Activated CD4-positive, alpha-beta memory T cell treated with anti-CD3 and anti-CD28 coated beads for 36 hours (primary cell): ENCODE results near the gene NOTCH1. TPM values are rescaled to one million over a fixed set of nuclear protein-coding genes. Genes with fewer than 3 reads are reported as not detected.

Source experiments
- CTCF ChIA-PET: fragments of 350-600 bp; sonication (Branson Sonifier 250); formaldehyde crosslinking; loops from one replicate; lab custom pipeline; 2021; ENCODE audit warnings: antibody characterized with exemption, inconsistent platforms; lab: Charles Lee
- POLR2A ChIA-PET: fragments of 350-600 bp; sonication (Branson Sonifier 250); formaldehyde crosslinking; loops from one replicate; lab custom pipeline; 2021; ENCODE audit warnings: antibody characterized with exemption; lab: Charles Lee
- DNase-seq: peaks from one replicate; pipeline ENCODE4 v3.0.0-alpha.2; 2020
- H3K27ac Mint-ChIP-seq: one replicate; pipeline ENCODE4 v1.8.0; 2021; ENCODE audit warnings: mixed read lengths
- H3K27me3 Mint-ChIP-seq: one replicate; pipeline ENCODE4 v1.8.0; 2021; ENCODE audit warnings: mixed read lengths
- H3K36me3 Mint-ChIP-seq: one replicate; pipeline ENCODE4 v1.8.0; 2021; ENCODE audit warnings: mixed read lengths
- H3K4me1 Mint-ChIP-seq: one replicate; pipeline ENCODE4 v1.8.0; 2021; ENCODE audit warnings: low read depth, mixed read lengths
- H3K4me3 Mint-ChIP-seq: one replicate; pipeline ENCODE4 v1.8.0; 2021; ENCODE audit warnings: mild to moderate bottlenecking, mixed read lengths
- H3K9me3 Mint-ChIP-seq: one replicate; pipeline ENCODE4 v1.8.0; 2021; ENCODE audit warnings: mixed read lengths
- intact Hi-C: fragments of 100-400 bp; cut with micrococcal nuclease; formaldehyde crosslinking; loops from one replicate; pipeline ENCODE4 v1.15.1; 2023
- total RNA-seq, 2 experiments: library from RNA; stranded (reverse); gene quantifications; one replicate each; pipeline ENCODE4 v1.2.3, GENCODE V29; 2021

Gene NOTCH1
- total RNA-seq, 2 experiments from 2014 or later, result 67.0 to 68.3 TPM

- CTCF ChIA-PET, result no interaction called here
- intact Hi-C loops, result no loop called here
- no peak for DNase-seq
- H3K4me1 Mint-ChIP-seq, result no peaks in the 10 kb centered on the region
- POLR2A ChIA-PET, result no interaction called here
- H3K27ac Mint-ChIP-seq, result no peak overlapping the region
- H3K4me3 Mint-ChIP-seq, result no peak overlapping the region
- H3K36me3 Mint-ChIP-seq, result peaks cover 27% of the 10 kb centered on the region
- H3K9me3 Mint-ChIP-seq, result no peaks in the 10 kb centered on the region
- H3K27me3 Mint-ChIP-seq, result no peaks in the 10 kb centered on the region
Observed at GRCh38 chr9:136513191-136513590, 32.7 kb downstream of the NOTCH1 start.

- CTCF ChIA-PET, result no interaction called here
- Mint-ChIP-seq H3K4me1 (no peaks in the 10 kb centered on the region), H3K9me3 (no peaks in the 10 kb centered on the region), H3K27ac (no peak overlapping the region), H3K36me3 (peaks cover 26% of the 10 kb centered on the region), H3K4me3 (no peak overlapping the region), H3K27me3 (no peaks in the 10 kb centered on the region)
- DNase-seq, result peak; percentile 61
- intact Hi-C loops, result no loop called here
- POLR2A ChIA-PET, result no interaction called here
Observed at GRCh38 chr9:136512651-136513071, 33.2 kb downstream of the NOTCH1 start.

DNA sequence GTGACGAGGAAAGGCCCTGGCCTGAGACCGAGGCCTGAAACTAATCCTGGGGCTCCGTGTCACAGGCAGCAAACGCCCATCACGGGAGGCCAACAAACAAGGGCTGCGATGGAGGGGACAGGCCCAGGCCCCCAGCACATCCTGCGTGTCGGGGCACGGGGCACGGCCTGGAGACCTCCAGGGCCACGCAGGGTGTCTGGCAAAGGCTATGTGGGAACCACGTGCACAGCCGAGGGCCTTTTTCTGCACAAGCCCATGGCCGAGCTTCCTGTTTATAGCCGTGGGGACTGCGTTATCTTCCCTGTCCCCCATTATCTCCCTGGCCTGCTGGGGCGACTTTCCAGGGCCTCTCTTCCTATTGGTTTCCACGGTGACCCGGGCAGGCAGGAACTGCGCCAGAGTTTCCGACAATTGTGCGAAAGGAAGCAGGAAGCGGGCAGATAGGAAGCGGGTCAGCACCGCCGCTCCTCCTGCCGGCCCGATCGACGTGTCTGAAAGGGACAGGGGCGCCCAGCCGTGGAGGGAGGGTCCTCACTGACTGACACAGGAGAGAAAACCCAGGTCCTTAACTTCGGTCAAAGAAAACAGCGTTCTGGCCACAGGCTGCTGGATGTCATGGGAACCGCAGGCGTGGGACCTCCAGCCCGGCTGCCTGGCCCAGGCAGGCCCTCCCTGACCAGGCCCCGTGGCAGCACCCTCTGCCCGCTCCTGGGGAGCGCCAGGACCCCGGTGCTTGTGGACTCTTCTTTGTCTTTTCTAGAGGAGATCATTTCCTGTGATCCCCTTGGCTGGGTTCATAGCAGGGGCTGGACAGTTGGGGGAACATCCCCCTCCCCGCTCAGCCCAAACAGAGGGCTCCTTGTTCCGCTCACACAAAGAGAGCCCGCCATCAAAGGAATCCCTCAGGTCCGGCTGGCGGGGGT is 33.9 kb downstream of the NOTCH1 start:
- DNase-seq, result no peak
- Mint-ChIP-seq H3K36me3 (peaks cover 23% of the 10 kb centered on the region), H3K4me1 (no peaks in the 10 kb centered on the region), H3K27me3 (no peaks in the 10 kb centered on the region), H3K4me3 (no peak overlapping the region), H3K9me3 (no peaks in the 10 kb centered on the region), H3K27ac (no peak overlapping the region)
- intact Hi-C loops, result no loop called here
- ChIA-PET CTCF (no interaction called here), POLR2A (no interaction called here)

- ChIA-PET POLR2A (no interaction called here), CTCF (no interaction called here)
- H3K27ac Mint-ChIP-seq, result no peak overlapping the region
- DNase-seq, result no peak
- H3K4me3 Mint-ChIP-seq, result no peak overlapping the region
- no peaks in the 10 kb centered on the region for H3K4me1 Mint-ChIP-seq
- intact Hi-C loops, result no loop called here
- H3K36me3 Mint-ChIP-seq, result peaks cover 23% of the 10 kb centered on the region
- H3K27me3 Mint-ChIP-seq, result no peaks in the 10 kb centered on the region
- no peaks in the 10 kb centered on the region for H3K9me3 Mint-ChIP-seq
Observed at GRCh38 chr9:136511144-136511669, 34.6 kb downstream of the NOTCH1 start.

DNA sequence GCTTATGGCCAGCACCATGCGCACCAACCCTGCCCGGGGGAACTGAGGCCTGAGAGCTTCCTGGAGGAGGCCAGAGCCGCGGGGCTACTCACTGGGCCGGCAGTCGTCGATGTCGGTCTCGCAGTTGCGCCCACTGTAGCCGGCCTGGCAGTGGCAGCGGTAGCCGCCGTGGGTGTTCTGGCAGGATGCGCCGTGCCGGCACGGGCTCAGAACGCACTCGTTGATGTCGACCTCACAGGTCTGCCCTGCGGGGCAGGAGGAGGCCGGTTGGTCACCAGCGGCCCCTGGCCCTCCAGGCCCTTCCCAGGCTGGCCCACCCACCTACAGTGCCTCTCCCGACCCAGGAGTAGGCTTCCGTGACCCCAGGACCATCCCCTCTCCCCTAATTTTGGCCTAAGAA is 35.3 kb downstream of the NOTCH1 start:
- ChIA-PET POLR2A (no interaction called here), CTCF (no interaction called here)
- H3K4me1 Mint-ChIP-seq, result no peaks in the 10 kb centered on the region
- H3K9me3 Mint-ChIP-seq, result no peaks in the 10 kb centered on the region
- no peak overlapping the region for H3K4me3 Mint-ChIP-seq
- H3K36me3 Mint-ChIP-seq, result peaks cover 23% of the 10 kb centered on the region
- H3K27ac Mint-ChIP-seq, result no peak overlapping the region
- no peak for DNase-seq
- intact Hi-C loops, result no loop called here
- no peaks in the 10 kb centered on the region for H3K27me3 Mint-ChIP-seq

- Mint-ChIP-seq H3K27me3 (no peaks in the 10 kb centered on the region), H3K36me3 (peaks cover 18% of the 10 kb centered on the region), H3K27ac (peak overlapping the region; percentile 67), H3K9me3 (no peaks in the 10 kb centered on the region), H3K4me1 (no peaks in the 10 kb centered on the region), H3K4me3 (no peak overlapping the region)
- DNase-seq, result no peak
- ChIA-PET CTCF (interaction anchor here (0.9 to 1.4 kb wide), 2 partner anchors 21 to 24 kb away, joined by 4 to 5 read pairs; no protein-coding TSS in a partner anchor), POLR2A (interaction anchor here (0.6 to 1.0 kb wide), 2 partner anchors 24 to 218 kb away, joined by 3 read pairs; no protein-coding TSS in a partner anchor)
- intact Hi-C loops, result no loop called here
Observed at GRCh38 chr9:136509549-136509948, 36.3 kb downstream of the NOTCH1 start.

DNA sequence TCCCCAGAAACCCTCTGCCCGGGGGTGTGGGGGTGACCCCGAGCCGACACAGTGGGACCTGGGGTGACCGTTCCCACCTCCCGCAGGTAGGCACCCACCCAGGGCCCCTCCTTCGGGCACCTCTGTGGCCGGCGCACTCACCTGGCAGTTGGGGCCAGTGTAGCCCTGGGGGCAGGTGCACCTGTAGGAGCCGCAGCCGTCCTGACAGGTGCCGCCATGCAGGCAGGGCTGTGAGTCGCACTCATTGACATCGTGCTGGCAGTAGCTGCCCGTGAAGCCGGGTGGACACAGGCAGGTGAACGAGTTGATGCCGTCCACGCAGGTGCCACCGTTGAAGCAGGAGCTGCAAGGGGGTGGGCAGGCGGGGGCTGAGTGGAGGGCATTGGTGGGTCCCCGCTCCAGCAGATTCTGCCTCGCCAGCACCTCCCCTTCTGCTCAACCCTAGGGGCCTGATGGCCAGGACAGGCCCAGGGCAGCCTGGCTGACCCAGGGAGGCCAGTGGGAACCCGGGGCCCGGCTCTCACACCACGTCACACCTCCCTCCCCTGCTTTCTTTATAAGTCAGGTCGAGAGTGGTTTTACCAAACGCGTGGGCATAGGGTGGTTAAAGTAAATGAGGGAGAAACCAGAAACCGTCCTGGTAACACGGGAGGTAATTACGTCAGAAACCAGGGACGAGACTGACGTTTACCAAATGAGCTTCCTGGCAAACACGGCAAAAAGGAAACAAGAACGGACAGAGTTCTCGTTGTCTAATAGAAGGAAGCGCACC is 36.9 kb downstream of the NOTCH1 start:
- peak; percentile 58 for DNase-seq
- Mint-ChIP-seq H3K27ac (peak overlapping the region; percentile 67), H3K9me3 (no peaks in the 10 kb centered on the region), H3K36me3 (peaks cover 22% of the 10 kb centered on the region), H3K4me3 (no peak overlapping the region), H3K27me3 (no peaks in the 10 kb centered on the region), H3K4me1 (no peaks in the 10 kb centered on the region)
- intact Hi-C loops, result no loop called here
- ChIA-PET CTCF (interaction anchor here (0.9 to 1.4 kb wide), 2 partner anchors 21 to 23 kb away, joined by 4 to 5 read pairs; no protein-coding TSS in a partner anchor), POLR2A (interaction anchor here (0.6 to 1.0 kb wide), 2 partner anchors 24 to 218 kb away, joined by 3 read pairs; no protein-coding TSS in a partner anchor)

DNA sequence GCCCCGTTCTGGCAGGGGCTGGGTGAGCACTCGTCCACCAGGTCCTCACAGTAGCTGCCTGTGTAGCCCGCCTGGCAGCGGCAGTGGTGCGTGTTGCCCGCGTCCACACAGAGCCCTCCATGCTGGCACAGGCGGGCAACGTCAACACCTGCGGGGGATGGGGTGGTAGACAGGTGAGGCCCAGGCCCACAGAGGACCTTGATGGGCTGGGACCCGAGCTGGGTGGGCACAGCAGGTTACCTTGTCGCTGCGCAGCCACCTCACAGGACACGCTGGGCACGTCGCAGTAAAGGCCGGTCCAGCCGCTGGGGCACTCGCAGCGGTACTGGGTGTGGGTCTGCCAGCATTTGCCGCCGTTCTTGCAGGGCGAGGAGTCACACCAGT is 37.9 kb downstream of the NOTCH1 start:
- no peaks in the 10 kb centered on the region for H3K9me3 Mint-ChIP-seq
- no peak overlapping the region for H3K27ac Mint-ChIP-seq
- H3K4me3 Mint-ChIP-seq, result no peak overlapping the region
- peaks cover 16% of the 10 kb centered on the region for H3K36me3 Mint-ChIP-seq
- H3K27me3 Mint-ChIP-seq, result no peaks in the 10 kb centered on the region
- H3K4me1 Mint-ChIP-seq, result no peaks in the 10 kb centered on the region
- POLR2A ChIA-PET, result no interaction called here
- intact Hi-C loops, result no loop called here
- no peak for DNase-seq
- CTCF ChIA-PET, result no interaction called here

GRCh38 chr9:136507221-136507991 is 38.4 kb downstream of the NOTCH1 start:
- H3K27me3 Mint-ChIP-seq, result no peaks in the 10 kb centered on the region
- no peak for DNase-seq
- peaks cover 19% of the 10 kb centered on the region for H3K36me3 Mint-ChIP-seq
- intact Hi-C loops, result no loop called here
- H3K9me3 Mint-ChIP-seq, result no peaks in the 10 kb centered on the region
- H3K27ac Mint-ChIP-seq, result no peak overlapping the region
- H3K4me3 Mint-ChIP-seq, result no peak overlapping the region
- H3K4me1 Mint-ChIP-seq, result no peaks in the 10 kb centered on the region
- CTCF ChIA-PET, result no interaction called here
- POLR2A ChIA-PET, result no interaction called here

DNA sequence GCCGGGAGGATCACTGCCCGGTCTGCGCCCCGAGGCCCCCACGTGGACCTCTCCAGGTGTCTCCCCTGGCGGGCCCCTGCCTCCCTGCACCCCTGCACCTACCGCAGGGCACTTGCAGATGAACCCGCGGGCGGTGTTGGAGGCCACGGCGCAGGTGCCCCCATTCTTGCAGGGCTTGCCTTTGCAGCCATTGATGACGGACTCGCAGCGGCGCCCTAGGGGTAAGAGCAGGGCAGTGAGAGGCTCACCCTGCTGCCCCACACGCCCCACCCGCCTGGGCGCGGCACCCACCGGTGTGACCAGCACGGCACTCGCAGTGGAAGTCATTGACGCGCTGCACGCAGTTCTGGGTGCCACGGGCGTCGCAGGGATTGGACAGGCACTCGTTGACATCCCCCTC is 39.4 kb downstream of the NOTCH1 start:
- Mint-ChIP-seq H3K27ac (no peak overlapping the region), H3K36me3 (peaks cover 19% of the 10 kb centered on the region), H3K27me3 (no peaks in the 10 kb centered on the region), H3K4me3 (no peak overlapping the region), H3K4me1 (no peaks in the 10 kb centered on the region), H3K9me3 (no peaks in the 10 kb centered on the region)
- DNase-seq, result no peak
- POLR2A ChIA-PET, result no interaction called here
- CTCF ChIA-PET, result no interaction called here
- intact Hi-C loops, result no loop called here

DNA sequence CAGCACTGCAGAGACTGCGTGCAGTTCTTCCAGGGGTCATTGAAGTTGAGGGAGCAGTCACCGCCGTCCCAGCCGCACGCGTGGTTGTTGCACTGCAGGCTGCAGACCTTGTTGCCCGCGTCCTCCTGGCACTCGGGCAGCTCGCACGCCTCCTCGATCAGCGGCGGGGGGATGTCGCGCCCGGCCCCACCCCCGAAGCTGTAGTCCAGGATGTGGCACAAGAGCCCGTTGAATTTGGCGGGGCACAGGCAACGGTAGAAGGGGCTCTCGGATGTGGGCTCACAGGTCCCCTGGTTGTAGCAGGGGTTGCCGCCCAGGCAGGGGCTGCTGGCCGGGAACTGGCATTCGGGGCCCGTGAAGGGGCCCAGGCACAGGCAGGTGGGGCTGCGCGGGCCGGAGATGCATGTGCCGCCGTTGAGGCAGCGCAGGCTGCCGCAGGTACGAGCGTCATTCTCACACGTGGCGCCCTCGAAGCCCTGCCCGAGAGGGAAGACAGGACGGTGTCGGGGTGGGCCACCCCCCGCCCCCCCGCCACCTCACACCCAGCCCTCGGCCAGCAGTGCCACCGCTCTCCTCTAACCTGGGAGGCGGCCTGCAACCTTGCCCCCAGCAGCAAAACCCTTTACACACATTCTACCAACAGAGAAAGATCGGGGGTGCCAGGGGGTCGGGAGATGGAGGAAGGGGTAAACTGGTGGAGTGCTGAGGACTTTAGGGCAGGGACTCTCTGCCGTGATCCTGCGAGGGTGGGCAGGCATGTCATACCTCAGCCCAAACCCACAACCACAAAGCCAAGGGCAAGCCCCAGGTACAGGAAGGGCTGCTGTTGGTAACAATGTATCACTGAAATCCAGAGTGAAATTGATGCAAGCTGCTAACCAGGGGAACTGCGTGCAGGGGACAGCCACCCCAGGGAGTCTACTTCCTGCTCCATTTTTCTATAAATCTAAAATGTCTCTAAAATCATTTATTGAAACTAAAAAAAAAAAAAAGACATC is 40.1 kb downstream of the NOTCH1 start:
- ChIA-PET CTCF (no interaction called here), POLR2A (no interaction called here)
- no peak for DNase-seq
- Mint-ChIP-seq H3K9me3 (no peaks in the 10 kb centered on the region), H3K4me3 (no peak overlapping the region), H3K27ac (no peak overlapping the region), H3K36me3 (peaks cover 17% of the 10 kb centered on the region), H3K4me1 (no peaks in the 10 kb centered on the region), H3K27me3 (no peaks in the 10 kb centered on the region)
- intact Hi-C loops, result no loop called here
